HepG2 (cell line): ENCODE data around the gene CDYL. TPM values are rescaled to one million over a fixed set of nuclear protein-coding genes. Genes with fewer than 3 reads are reported as not detected.
A peak's percentile ranks its signal among the peaks of the same experiment; 100 is the strongest.

Experiments
- AHDC1 ChIP-seq: sonication (generic); formaldehyde crosslinking; IDR thresholded peaks from 2 replicates; pipeline ENCODE4 v1.5.1; 2020; ENCODE audit warnings: mild to moderate bottlenecking, missing genetic modification reagents, borderline replicate concordance
- ATF3 ChIP-seq: sonication (generic); formaldehyde crosslinking; IDR thresholded peaks from 2 replicates; pipeline ENCODE4 v1.4.0; 2020; ENCODE audit warnings: missing genetic modification reagents
- CREBL2 ChIP-seq: sonication (generic); formaldehyde crosslinking; IDR thresholded peaks from 2 replicates; pipeline ENCODE4 v1.8.1; 2023; ENCODE audit warnings: missing genetic modification reagents, mild to moderate bottlenecking, borderline replicate concordance
- HOXD1 ChIP-seq: sonication (generic); formaldehyde crosslinking; IDR thresholded peaks from 2 replicates; pipeline ENCODE4 v1.5.0; 2020; ENCODE audit warnings: missing genetic modification reagents
- ISX ChIP-seq: sonication (generic); formaldehyde crosslinking; conservative IDR thresholded peaks from 2 replicates; pipeline ENCODE4 v1.5.0; 2020; ENCODE audit warnings: missing genetic modification reagents
- JARID2 ChIP-seq: sonication (generic); formaldehyde crosslinking; IDR thresholded peaks from 2 replicates; pipeline ENCODE4 v1.8.1; 2023; ENCODE audit warnings: missing genetic modification reagents, inconsistent platforms; ENCODE audit not compliant: insufficient replicate concordance
- KLF6 ChIP-seq: IDR thresholded peaks from 2 replicates; pipeline ENCODE4 v1.8.0; 2016; ENCODE audit warnings: missing biosample characterization, missing genetic modification reagents
- MAFK ChIP-seq, 2 experiments: IDR thresholded peaks in 1 of 2; conservative IDR thresholded peaks in 1 of 2; 2 replicates each; pipeline ENCODE4 v1.6.1; 2011; ENCODE audit warnings: improper control_type of control experiment in 2 of 2, low read length in 2 of 2
- MNT ChIP-seq: fragments of 450-650 bp; IDR thresholded peaks from 2 replicates; pipeline ENCODE4 v1.6.1; 2016
- RNF219 ChIP-seq: sonication (generic); formaldehyde crosslinking; IDR thresholded peaks from 2 replicates; pipeline ENCODE4 v1.5.0; 2020; ENCODE audit warnings: mild to moderate bottlenecking, missing genetic modification reagents
- SIN3B ChIP-seq: fragments of 150-350 bp; IDR thresholded peaks from 2 replicates; pipeline ENCODE4 v1.6.1; 2014; ENCODE audit warnings: low read length
- SRSF4 ChIP-seq: fragments of 200-400 bp; formaldehyde crosslinking; IDR thresholded peaks from one replicate; pipeline ENCODE4 v1.6.1; 2018; ENCODE audit warnings: mild to moderate bottlenecking, low read depth, low read length, moderate library complexity; ENCODE audit not compliant: poor library complexity, severe bottlenecking
- SRY ChIP-seq: sonication (generic); formaldehyde crosslinking; IDR thresholded peaks from 2 replicates; pipeline ENCODE4 v1.8.0; 2022; ENCODE audit warnings: mild to moderate bottlenecking, missing genetic modification reagents
- ZBTB43 ChIP-seq: sonication (generic); formaldehyde crosslinking; conservative IDR thresholded peaks from 2 replicates; pipeline ENCODE4 v1.4.0; 2020; ENCODE audit warnings: missing genetic modification reagents
- ZNF124 ChIP-seq: sonication (generic); formaldehyde crosslinking; IDR thresholded peaks from 2 replicates; pipeline ENCODE4 v1.4.0; 2020; ENCODE audit warnings: missing genetic modification reagents
- ZNF563 ChIP-seq: sonication (generic); formaldehyde crosslinking; IDR thresholded peaks from 2 replicates; pipeline ENCODE4 v1.8.0; 2022; ENCODE audit warnings: mild to moderate bottlenecking, moderate library complexity, missing genetic modification reagents
- ZNF674 ChIP-seq: sonication (generic); formaldehyde crosslinking; IDR thresholded peaks from 2 replicates; pipeline ENCODE4 v1.5.0; 2020; ENCODE audit warnings: low read depth, mild to moderate bottlenecking, missing genetic modification reagents
- ZSCAN31 ChIP-seq: sonication (generic); formaldehyde crosslinking; IDR thresholded peaks from 2 replicates; pipeline ENCODE4 v1.5.0; 2020; ENCODE audit warnings: low read depth, mild to moderate bottlenecking, missing genetic modification reagents
- polyA plus RNA-seq, 8 experiments: library from polyadenylated mRNA; depleted of rRNA in 3 of 8; stranded (reverse) in 7 of 8; unstranded in 1 of 8; fragments of >200 nt; fragmentation: Illumina TruSeq in 4 of 8; extraction: Trizol in 4 of 8; gene quantifications; 2 replicates each; pipeline versions ENCODE4 v1.2.1 to v1.2.3, GENCODE V29; 2011 to 2016; ENCODE audit warnings: low read depth in 4 of 8, missing spikeins in 1 of 8, mixed read lengths in 1 of 8; ENCODE audit not compliant: insufficient read depth in 1 of 8
- total RNA-seq, 5 experiments: library from RNA; depleted of rRNA; stranded (reverse); fragments of >200 nt; fragmentation: Illumina TruSeq; extraction: Trizol; gene quantifications; 2 replicates each; pipeline ENCODE4 v1.2.3, GENCODE V29; 2016; ENCODE audit warnings: low read depth in 1 of 5

Gene CDYL
- total and polyA plus RNA-seq, 2 of the 13 experiments (the other 11 are each of a cell fraction or from before 2014, with no cell fraction given) = 22.8 to 105 TPM

- TF ChIP-seq RNF219 = no peak
- no peak for TF ChIP-seq KLF6 (CRISPR knock-in tag)
- TF ChIP-seq JARID2 = no peak
- no peak for TF ChIP-seq ZNF674 (CRISPR knock-in tag)
- no peak for TF ChIP-seq CREBL2 (CRISPR knock-in tag)
- no peak for TF ChIP-seq ZNF124
- 0 out of 2 replicates have a peak, but pooled peaks have one; percentile 24 for TF ChIP-seq ATF3 (CRISPR knock-in tag)
- TF ChIP-seq SRSF4 = no peak
- TF ChIP-seq HOXD1 = no peak
- TF ChIP-seq ISX (CRISPR knock-in tag) = no peak
- 0 out of 2 replicates have a peak, but pooled peaks have one; percentile 35 for TF ChIP-seq ZSCAN31 (CRISPR knock-in tag)
- 0 out of 2 replicates have a peak, but pooled peaks have one; percentile 48 for TF ChIP-seq AHDC1 (CRISPR knock-in tag)
- no peak for TF ChIP-seq ZNF563 (CRISPR knock-in tag)
- TF ChIP-seq MNT = peak; percentile 54
- TF ChIP-seq ZBTB43 = peak; percentile 100
- no peak for TF ChIP-seq SIN3B
- no peak for TF ChIP-seq SRY (CRISPR knock-in tag)
- TF ChIP-seq MAFK (conservative IDR thresholded peaks at IDR 0.05 in 1 of 2, IDR thresholded peaks at IDR 0.05 in 1 of 2; ENCODE audit: low read length in 2 of 2) = peak; percentile 2 to 20; a peak in 1 of 4 replicates
Measured at GRCh38 chr6:4853782-4854511, 77.7 kb downstream of the CDYL start (continued).
